ENCODE data around the gene PKIB.

- TF ChIP-seq CTCF (IDR thresholded peaks at IDR 0.05; ENCODE audit: low read depth, low read length) (no peak), EZH2phosphoT487 (IDR thresholded peaks at IDR 0.05; ENCODE audit: low read depth) (no peak)
These were observed 5.5 kb upstream of the PKIB start for GRCh38 chr6:122604676-122605075.
